NCI-H2029 treated with DMSO at 0.1 percent for 48 hours (cell line): Measurements from ENCODE around the gene AIFM1.

Experiments
- DNase-seq: peaks from one replicate; lab custom pipeline; 2025; lab: John Stamatoyannopoulos, UW

AIFM1 gene

GRCh38 chrX:130165703-130166502 is at the start of gene AIFM1:
AIFM1 (minus strand) TSS chrX:130165841; CDS start chrX:130165656, 185 bp downstream.
- DNase-seq, result peak; percentile 80

DNA sequence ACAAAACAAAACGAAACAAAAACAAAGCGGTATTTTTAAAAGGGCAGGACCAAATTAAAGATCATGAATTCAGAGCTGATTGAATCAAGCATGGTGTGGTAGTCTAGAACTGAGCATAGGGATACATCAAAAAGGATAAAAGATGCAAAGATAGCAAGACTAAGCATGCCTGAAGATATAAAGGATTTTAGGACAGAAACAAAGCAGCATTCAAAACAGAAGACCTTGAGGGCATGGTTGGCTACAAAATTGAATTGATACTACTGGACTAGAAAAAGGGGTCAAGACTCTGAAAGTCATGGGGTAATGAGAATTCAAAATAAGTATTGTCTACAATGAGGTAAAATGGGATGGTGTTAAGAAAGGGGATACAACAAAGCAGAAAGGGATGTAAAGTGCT is 47.7 kb upstream of the AIFM1 start:
- DNase-seq, result no peak

GRCh38 chrX:130212371-130212770 is 46.7 kb upstream of the AIFM1 start:
- no peak for DNase-seq

- no peak for DNase-seq
These were observed 46.0 kb upstream of the AIFM1 start for GRCh38 chrX:130211415-130212186.

GRCh38 chrX:130204647-130205046 is 39.0 kb upstream of the AIFM1 start:
- DNase-seq, result no peak

- no peak for DNase-seq
These were observed 31.8 kb upstream of the AIFM1 start for GRCh38 chrX:130197464-130197863.

DNA sequence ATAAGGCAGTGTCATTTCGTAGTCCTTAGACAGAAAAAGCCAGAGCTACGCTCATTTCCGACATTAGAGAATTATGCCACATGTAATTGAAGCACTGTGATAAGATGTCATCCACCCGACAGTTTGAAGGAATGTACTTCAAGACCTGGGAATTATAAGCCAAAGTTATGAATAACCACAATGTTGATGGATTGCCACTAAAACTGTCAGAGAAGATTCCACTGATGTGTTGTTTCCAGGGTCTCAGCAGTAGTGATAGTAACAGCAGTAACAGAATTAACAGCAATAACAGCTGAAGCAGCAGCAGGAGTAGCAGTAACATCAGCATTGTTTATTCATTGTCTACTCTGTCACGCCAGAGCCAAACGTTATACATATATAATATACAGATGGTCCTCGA is 30.8 kb upstream of the AIFM1 start:
- no peak for DNase-seq

DNA sequence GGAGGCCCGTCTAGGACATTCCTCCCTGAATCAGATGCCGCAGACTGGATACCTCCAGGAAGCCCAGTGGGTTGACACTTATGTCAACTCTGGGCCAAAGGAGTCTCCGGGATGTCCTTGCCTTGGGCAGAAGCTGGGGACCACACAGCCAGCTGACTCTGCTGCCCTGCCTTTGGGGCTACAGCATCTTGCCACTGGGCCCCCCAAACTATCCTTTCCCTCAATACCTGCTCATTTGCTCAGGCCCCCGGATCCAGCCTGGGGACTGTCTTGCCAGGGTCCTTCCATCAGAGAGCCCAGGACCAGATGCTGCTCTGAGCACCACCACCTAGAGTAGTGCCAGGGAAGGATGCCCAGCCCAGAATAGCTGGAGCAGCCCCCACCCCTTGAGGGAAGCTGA is 25.2 kb upstream of the AIFM1 start:
- DNase-seq, result no peak

DNA sequence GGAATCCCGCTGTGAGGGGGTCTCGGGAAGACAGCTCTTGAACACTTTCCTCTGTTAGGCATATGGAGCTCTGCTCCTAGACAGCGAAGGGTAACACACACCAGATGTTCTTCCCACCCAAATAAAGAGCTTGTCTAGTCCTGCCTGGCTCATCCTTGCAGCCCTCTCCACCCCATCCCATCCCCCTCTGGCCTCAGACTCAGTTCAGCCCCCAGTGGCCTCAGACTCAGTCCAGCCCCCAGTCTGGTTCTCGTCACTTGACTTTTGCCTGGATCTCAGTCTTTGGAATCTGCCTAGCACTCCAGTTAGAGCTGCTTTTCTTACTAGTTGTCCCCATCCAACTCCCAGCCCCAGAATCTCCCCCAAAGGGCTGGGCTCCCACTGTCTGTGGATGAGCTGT is 21.0 kb upstream of the AIFM1 start:
- no peak for DNase-seq

DNA sequence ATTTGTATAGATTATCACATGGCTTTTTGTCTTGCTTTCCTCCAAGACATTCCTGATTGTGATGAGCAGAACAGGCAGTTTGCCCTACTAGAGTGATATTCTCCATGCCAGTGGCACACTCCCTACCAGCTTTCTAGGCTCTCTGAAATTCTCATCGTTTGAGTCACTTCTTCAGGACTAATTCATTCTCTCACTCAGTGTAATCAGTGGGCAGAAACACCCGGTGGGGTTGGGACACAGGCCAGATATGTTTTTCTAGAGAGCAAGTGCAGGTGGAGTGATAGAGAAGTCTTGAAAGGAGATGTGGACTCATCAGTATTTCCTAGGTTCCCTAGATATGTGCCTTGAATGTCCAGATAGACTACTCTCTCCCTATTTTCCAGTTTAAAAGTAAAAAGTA is 19.2 kb upstream of the AIFM1 start:
- no peak for DNase-seq

DNA sequence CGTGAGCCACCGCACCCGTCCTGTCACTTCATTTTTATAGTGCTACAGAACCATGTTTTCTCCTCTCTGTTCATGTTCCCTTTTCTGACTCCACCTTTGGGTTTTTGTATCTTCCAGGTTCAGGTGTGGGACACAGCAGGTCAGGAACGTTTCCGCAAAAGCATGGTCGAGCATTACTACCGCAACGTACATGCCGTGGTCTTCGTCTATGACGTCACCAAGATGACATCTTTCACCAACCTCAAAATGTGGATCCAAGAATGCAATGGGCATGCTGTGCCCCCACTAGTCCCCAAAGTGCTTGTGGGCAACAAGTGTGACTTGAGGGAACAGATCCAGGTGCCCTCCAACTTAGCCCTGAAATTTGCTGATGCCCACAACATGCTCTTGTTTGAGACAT is 18.5 kb upstream of the AIFM1 start:
- no peak for DNase-seq

DNA sequence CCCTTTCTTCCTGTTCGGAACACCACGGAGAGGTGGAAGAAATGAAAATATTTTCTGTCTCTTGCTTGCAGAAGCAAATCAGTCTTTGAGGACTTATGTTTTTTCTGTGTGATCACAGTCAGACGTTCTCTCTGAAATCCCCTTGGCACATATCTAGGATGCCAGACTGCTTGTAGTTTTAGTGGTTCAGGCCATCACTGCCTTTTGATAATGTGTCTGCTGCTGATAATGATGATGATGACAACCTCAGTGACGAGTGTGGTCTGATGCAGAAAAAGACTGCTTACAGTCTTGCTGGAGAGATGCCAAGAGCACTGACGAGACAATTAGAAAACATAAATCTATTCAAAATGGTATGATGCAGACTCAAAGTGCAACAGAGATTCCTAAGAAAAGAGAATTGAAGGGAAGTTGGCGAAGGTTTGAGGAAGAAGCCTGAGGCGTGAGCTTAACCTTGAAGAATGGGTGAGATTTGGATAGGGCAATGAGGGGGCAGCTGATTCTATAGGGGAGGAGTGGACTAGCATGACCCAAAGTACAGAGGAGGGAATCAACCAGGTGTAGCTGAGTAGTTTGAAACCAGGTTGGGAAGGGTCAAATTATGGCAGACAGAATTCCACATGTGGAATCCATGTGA is 14.1 kb upstream of the AIFM1 start:
- DNase-seq, result no peak

DNA sequence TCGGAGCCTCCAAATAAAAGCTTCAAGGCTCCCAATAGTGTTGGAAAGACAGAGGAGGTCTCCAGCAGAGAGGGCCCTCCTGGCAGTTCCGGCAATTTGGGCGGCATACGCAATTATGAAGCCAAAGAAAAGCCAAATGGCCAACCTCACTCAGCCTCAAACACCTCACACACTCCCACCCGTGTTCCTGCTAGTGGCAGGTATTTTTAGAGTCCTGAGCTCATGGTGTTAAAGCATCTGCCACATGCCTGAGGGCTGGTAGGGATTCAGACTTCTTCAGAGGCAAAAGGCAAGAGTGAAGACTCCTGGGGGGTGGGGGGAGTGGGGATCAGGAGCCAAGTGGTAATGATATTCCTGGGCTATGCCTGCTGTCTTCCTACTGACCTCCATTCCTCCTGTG is 13.5 kb upstream of the AIFM1 start:
- DNase-seq, result no peak

- no peak for DNase-seq
These were observed 11.3 kb upstream of the AIFM1 start for GRCh38 chrX:130176942-130177341.

- no peak for DNase-seq
These were observed 10.7 kb upstream of the AIFM1 start for GRCh38 chrX:130176354-130176776.

- DNase-seq, result no peak
These were observed 9.3 kb upstream of the AIFM1 start for GRCh38 chrX:130174937-130175336.

- no peak for DNase-seq
These were observed 8.5 kb upstream of the AIFM1 start for GRCh38 chrX:130174045-130174704.

- no peak for DNase-seq
These were observed 7.7 kb upstream of the AIFM1 start for GRCh38 chrX:130173190-130173895.

DNA sequence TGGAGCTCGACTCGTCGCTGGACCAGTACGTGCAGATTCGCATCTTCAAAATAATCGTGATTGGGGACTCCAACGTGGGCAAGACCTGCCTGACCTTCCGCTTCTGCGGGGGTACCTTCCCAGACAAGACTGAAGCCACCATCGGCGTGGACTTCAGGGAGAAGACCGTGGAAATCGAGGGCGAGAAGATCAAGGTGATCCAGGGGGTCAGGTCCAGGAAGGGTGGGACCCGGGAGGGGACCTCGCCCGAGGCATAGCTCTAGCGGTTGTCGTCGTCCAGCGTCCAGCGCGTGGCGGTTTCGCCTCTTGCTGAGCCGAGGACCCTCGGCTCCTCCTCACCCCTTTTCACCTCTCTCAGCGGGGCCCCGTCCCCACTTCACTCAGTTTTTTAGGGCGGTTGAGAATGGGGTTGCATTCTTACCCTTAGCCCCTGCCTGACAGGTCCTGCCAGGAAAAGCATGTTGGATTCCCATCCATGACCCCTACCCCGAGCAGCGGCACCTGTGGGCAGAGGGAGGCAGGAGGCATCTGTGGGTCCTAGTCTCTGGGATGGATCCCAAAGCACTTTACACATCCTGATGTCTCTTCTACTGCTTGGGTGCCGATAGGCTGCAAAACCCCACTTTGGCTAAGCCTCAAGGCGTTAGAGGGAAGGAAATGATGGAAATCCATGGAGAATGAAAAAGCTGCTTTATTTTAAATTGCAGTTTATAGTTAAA is 6.6 kb upstream of the AIFM1 start:
- DNase-seq, result no peak

DNA sequence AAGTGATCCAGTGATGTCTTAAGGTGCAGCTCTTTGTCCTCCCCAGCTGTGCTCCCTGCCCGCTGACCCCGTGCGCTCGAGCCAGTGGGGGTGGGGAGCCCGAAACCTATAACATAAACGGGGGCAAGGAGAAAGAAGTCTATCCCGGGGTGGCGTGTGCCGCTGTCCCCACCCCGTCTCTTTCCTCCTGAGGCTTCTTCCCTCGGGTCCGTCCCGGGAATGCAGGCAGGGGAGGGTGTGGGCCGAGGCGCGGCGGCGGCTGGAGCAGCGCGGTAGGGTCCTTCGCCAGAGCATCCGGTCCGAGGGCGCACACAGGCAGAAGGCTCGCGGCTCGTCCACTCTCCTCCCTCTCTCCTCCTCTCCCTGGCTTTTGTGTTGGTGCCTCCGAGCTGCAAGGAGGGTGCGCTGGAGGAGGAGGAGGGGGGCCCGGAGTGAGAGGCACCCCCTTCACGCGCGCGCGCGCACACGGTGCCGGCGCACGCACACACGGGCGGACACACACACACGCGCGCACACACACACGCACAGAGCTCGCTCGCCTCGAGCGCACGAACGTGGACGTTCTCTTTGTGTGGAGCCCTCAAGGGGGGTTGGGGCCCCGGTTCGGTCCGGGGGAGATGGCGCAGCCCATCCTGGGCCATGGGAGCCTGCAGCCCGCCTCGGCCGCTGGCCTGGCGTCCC is 5.9 kb upstream of the AIFM1 start, which contains the start of gene RAB33A:
Gene RAB33A (plus strand): TSS at position 517 of the 681 bp plus-strand sequence. CDS start 101 bp downstream, at position 618.
- no peak for DNase-seq
